HG02642 (cell line): ENCODE data around the gene TSHZ2.
"Not testable (repeated sequence)": the region's sequence is repeated elsewhere in the genome, so short reads cannot be mapped to it uniquely, and the experiment has no call there.

ENCODE experiments used
- ATAC-seq: cut with Tn5 transposase; IDR thresholded peaks from one replicate; pipeline ENCODE4 v1.9.1; 2021; ENCODE audit warnings: mild to moderate bottlenecking; ENCODE audit not compliant: unreplicated experiment, poor library complexity

TSHZ2 gene

DNA sequence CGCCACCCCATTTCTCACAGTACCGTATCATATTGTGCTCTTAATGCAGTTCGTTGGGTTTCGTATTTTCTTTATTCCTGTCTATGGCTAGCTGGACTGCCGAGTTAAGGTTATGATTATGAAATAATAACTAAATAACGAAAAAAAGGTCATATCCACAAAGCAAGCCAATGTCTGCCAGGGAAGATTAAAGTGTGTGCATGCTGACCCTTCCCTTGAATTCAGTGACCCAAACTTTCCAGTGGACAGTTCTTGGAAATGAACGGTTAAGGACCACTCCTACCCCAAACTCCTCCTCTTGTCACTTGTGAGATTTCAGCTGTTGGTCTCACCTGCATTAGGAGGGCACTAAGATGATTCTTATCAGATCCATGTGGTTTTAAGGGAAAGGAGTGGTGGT is 449.9 kb downstream of the TSHZ2 start:
- no peak for ATAC-seq

DNA sequence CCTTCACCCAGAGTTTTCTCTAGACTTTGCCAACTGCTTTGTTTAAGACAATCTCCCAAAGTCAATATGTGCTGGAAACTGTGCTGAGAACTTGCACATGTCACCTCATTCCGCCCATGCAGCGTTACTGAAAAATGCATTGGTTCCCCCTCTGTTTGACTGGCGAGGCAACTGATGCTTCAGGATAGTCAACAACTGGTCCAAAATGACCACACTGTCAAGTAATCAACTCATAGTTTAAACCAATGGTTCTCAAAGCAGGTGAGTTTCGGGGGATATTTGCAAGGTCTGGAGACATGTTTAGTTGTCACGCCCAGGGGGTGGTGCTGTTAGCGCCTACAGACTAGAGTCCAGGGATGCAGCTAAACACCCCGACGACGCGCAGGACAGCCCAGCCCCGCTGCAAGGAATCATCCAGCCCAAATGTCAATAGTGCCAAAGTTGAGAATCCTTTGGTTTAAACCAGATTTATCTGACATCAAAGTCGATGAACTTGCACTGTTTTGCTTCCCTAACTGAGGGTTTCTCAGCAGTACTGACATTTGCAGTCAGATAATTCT is 451.5 kb downstream of the TSHZ2 start:
- ATAC-seq = no peak

DNA sequence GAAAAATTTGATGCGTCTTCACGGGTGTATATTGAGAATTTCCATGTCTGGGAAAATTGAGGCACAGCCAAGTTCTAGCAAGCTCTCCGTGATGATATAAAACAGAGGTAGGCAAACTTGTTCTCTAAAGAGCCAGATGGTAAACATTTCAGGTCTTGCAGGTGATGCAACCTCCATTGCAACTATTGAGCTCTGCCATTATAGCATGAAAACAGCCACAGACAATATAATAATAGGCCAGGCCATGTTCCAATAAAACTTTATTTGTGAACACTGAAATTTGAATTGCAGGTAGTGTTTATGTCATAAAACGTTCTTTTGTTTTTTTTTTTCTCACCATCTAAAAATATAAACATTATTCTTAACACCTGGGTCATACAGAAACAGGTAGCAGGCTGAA is 453.3 kb downstream of the TSHZ2 start:
- no peak for ATAC-seq

DNA sequence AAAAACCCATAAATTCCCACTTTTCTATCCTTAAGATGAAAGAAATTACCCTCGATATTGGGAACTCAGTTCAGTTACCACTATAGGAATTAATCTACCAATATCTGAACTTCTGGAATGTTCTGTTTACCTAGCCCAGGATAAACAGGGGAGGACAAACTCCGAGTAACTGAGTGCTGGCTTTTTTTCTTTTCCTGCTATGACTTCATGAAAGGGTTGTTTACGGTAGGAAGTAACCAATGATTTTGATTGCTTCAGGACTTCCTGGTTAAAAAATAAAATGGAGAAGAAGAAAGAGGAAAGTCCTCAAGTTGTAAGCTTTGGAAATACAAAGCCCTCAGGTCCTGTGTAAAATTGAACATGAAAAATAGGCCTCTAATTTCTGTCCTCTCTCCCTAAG is 453.8 kb downstream of the TSHZ2 start:
- no peak for ATAC-seq

DNA sequence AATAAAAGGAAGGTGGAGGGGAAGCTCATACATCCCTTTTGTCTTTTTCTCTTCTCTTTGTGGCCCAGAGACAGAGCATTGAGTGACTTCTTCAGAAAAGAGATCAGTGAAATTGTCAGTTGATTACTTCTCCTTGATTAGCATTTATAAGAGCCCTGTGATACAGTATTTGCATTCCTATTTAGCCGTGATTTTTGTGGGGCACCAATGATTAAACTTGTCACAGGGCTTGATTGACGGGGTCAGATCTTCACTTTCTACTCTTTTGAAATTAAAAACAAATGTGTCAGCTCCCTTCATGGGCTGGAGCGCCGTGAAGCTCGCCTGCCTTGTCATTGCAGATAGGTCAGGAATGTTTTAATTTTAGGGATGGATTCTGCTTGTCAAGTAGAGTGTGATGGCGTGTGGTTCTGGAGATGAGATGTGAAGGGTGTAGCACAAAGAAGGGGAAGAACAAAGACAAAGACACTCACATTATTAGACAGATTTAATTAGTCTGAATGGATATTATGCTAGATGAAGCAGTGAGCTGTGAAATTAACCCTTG is 454.7 kb downstream of the TSHZ2 start:
- no peak for ATAC-seq

DNA sequence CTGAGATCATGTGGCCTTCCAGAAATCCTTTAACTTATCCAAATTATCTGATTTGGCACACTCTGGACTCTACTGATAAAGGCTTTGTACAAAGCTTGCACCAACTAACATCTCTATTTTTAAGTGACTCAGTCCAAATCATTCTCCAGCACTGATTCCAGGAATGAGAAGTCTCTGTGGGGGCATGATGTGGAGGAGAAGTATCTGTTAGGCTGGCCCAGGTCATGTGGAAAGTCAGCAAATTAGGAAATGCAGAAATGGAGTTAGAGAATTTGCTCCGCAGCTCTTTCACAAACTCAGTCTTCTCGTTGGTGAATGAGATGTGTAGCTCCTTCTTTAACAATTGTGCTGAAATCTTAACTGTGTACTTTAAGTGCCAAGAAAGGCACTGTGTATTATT is 455.8 kb downstream of the TSHZ2 start:
- no peak for ATAC-seq

DNA sequence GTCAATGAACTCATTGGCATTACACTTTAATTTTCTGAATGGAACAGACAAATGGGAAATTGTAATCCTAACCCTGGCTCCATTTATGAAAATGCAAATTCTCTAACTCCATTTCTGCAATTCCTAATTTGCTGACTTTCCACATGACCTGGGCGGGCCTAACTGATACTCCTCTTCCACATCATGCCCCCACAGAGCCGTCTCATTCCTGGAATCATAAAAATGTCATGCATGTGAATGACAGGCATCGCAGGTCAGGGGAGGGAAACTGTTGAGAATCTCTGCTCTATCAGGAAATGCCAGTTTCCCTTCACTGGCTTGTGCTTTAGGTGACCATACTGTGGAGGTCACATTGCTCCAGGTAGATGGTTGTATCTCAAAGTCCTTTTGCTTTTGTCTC is 456.4 kb downstream of the TSHZ2 start:
- no peak for ATAC-seq

DNA sequence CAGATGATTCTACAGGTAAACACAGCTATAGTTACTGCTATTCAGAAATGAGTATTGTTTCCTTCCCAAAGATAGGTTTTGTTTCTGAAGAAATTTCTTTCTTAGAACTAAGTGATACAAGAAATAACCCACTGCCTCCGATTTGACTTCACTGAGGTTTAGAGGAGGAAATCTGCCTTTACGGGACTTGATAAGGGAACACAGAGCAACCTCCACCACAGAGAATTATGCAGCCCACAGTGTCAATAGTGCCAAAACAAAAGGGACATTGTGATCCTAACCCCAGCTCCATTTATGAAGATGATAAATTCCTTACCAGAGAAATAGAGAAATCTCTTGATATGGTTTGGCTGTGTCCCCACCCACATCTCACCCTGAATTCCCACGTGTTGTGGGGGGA is 456.8 kb downstream of the TSHZ2 start:
- no peak for ATAC-seq

DNA sequence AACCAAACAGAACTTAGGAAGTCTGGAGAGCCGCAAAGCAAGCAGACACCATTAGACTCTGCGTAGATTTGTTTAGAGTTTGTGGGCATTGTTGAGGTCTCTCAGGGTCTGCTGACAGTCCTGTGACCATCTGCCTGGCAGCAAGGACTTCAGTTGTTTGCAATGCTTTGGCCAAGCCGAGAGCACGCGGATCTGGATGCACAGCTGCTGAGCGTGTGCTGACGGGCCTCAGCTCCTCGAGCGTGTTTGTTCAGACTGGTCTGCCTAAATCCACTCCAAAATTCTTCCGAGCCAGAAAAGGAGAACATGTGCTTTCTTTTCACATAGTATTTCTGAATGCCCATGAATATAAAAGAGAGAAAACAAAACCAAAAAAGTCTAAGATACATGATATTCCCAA is 462.5 kb downstream of the TSHZ2 start:
- ATAC-seq = no peak

DNA sequence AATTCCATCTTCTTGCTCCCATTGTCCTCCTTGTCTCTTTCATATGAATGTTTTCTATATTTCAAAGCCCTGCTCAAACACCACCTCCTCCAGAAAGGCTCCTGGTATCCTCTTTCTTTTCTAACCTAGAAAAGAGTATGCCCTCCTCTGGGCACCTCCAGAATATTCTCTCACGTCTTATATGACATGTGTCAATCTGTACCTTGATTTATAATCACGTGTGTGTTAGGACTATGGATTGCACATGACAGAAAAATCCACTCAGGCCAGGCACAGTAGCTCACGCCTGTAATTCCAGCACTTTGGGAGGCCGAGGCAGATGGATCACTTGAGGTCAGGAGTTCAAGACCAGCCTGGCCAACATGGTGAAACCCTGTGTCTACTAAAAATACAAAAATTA is 464.8 kb downstream of the TSHZ2 start:
- ATAC-seq = not testable (repeated sequence)

DNA sequence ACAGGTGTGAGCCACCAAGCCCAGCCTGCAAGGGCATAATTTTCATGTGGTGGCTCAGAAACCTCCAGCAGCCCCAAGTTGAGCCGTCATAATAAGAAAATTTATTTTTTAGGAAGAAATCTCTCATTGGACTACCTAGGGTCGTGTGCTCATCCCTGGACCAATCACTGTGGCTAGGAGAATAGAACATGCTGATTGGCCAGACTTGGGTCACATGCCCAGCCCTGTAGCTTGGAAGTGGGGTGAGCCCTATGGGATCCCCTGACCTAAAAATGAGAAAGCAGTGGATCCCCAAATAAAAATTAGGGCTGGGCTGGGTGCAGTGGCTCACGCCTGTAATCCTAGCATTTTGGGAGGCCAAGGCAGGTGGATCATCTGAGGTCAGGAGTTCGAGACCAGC is 466.2 kb downstream of the TSHZ2 start:
- ATAC-seq = no peak

DNA sequence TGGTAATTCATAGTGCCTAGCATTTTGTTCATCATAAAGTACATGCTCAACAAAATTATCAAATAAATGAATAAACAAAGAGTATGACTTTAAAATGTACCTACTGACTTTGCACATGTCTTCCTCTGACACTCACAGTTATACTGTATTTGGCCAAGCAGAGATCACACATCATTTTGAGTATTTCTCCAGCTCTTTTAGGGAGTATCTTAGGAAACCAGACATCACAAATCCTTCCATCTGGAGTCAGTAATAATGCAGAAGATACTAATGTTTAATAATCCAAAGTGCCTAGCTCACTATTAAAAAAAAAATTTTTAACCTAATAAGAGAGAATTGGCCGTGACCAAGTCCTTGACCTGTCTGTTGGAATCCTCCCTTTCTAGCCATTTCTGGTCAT is 466.9 kb downstream of the TSHZ2 start:
- no peak for ATAC-seq

DNA sequence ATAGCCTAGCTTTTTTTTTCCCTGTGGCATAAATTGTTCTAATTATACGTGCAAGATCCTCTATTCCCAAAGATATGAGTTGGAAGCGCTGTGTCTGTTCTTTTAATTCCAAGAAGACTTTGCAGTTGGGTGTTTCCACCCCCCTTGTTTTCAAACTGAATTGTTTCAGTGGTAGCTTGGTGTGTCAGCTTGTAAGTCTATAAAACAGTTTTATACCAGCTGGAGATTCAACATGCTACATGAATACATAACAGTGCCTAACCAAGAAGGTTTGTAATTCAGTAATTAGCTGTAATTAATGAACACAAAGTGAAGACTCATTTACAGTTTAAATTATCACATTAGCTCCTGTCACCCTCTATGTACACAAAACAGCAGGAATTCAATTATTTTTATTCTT is 467.5 kb downstream of the TSHZ2 start:
- no peak for ATAC-seq

DNA sequence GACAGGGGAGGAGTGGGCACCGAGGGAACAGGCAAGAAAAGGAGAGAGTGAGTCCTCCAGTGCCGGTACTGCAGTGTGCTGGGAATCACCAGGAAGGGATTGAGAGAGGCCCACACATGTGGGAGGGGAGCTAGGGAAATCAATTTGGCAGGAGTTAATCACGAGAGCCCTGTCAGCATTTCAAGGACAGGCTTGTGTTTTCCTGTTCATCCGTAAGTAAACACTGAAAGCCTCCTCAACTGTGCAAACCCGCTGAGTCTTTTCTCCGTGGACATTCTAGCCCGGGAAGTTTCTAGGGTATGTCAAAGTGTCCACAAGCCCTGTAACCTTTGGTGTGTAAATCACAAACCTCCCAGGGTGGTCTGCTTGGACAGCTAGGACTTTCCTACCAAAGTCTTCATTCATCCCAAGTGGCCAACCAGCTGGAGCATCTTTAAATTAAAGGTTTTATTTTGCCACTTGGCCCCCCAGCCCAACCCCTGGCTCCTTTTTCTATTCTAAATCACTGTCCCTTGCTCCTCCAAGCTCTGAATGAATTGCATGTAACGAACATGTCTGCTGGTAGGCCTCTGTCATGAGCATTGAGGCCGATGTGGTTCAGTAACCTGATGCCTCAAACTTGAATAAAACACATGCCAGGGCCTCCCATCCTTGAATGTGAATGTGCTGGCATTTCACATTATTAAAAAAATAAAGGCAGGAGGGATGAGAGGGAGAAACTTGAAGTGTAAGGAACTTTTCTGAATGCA is 472.4 kb downstream of the TSHZ2 start:
- ATAC-seq = no peak

DNA sequence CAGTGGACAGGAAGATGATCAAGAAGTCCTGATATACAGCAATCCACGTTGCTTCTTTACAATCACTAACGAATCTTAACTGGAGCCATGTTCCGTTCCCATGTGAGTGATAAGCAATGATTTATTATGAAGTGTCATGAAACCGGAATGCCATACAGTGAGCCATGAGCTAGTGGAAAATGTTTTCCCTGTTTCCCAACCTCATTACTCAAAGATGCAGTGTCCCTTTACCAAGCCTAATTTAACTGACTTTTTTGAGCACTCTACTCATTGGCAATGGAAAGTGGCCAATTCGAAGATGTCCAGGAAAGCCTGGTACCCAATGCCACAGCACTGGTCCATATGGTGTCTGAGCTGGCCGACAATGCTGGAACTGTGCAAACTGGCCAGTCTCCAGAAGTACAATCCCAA is 473.2 kb downstream of the TSHZ2 start:
- ATAC-seq = no peak

DNA sequence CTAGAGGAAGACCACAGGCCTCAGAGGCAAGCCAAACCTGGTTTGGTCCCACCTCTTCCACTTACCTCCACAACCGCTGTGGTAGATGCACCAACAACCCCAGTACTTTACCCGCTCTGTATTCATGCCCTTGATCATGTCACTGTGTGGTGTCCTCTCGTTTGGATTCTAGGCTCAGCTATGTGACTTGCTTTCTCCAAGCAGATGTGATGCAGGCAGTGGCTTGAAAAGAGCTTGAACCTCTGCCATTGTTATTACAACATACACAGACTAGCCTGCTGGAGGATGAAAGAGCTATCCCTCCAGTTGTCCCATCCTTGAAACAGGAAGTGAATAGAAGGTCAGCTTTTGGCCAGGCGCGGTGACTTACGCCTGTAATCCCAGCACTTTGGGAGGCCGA is 473.8 kb downstream of the TSHZ2 start:
- no peak for ATAC-seq

DNA sequence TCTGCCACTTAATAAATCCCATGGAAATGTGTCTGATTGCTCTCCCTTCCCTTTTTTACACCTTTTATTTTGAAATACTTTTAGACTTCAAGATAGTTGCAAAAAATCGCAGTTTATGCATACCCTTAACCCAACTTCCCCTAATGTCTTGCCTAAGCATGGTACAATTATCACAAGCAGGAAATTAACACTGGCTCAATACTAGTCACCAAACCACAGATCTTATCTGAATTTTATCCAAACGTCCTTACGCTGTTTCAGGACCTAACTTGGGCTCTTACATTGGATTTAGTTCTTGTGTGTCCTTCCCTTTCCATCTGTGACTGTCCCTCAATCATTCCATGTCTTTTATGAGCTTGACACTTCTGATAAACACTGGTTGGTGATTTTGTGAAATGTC is 475.2 kb downstream of the TSHZ2 start:
- ATAC-seq = no peak

DNA sequence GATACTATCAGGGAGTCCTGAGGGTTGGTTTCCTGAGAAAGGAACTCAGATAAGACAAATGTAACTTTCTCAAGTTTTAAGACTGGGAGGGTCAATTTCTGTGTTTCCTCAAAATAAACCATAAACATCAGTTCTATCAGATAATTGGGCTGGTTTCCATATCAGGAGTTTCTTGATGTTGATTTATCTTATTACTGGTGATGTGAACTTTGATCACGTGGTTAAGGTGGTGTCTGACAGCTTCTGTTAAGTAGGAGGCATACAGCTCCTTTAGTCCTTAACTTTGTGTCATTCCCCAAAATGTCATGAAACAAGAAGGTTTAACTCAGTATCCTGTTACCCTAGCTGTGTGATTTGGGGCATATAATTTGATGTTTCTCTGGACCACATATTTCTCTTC is 476.3 kb downstream of the TSHZ2 start:
- ATAC-seq = no peak

DNA sequence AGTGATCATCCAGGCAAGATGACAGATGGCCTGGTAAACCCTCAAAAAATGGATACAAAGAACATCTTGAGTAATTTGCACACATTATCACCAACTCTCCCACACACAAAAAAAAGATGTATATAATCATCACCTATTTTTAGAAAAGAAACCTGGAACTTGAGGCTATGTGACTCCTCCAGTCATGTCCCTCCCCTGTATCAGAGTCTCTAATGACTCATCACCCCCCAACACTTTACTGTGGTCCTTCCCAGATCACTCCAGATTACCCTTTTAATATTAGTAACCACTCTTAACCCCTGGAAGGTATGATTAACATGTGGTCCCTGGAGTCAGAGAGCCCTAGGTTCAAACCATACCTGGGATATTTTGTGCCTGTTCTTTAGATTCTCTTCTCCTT is 476.7 kb downstream of the TSHZ2 start:
- ATAC-seq = no peak

DNA sequence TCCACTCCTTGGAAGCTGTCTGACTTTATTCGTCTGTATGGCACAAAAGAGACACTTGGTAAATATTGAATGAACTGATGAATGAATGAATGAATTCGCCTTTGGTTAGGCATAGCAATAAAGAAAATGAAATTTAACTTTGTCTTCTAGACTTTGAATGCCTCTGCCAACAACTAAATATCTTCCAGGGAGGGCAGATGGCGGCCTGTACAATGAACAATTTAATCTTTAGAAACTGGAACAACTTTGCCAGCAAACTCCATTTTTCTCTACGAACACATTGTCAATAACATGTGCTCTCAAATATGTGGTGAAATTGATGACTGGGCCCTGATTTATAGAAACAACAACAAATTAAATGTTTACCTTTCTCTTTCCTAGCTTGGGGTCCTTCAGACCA is 480.9 kb downstream of the TSHZ2 start:
- ATAC-seq = no peak

DNA sequence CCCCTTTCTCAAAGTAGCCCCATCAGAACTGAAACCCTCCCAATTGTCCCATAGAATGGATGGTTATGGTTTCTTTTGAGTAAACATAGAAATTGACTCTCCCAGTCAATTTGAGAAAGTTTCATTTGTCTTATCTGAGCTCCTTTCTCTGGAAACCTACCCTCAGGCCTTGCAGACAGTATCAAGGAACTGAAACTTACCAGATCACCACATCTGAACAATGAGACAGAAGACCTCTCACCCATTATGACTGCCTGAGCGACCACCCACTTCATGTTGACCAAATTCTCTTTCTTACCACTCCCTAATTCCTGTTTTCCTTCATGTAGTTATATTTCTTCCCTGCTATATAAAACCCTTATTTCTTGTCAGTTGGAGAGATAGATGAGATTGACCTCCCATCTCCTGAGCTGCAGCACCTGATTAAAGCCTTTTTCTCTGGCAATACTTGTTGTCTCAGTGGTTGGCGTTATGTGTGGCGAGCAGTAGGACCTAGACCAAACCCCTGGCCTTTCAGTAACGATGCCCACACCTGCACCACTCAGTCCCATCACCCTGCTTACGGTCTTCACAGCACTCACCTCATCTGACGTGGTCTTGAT is 482.6 kb downstream of the TSHZ2 start:
- ATAC-seq = no peak
